HPDE6-E6E7 (cell line): ENCODE data around the gene NTN1.
"Not testable (repeated sequence)": the region's sequence is repeated elsewhere in the genome, so short reads cannot be mapped to it uniquely, and the experiment has no call there.

Experiments
- DNase-seq: peaks from one replicate; pipeline ENCODE4 v3.0.0; 2011; ENCODE audit warnings: missing footprints; ENCODE audit errors: extremely low spot score

NTN1 gene

GRCh38 chr17:9021158-9021991 lies at the start of gene NTN1:
NTN1 (plus strand) TSS chr17:9021510; CDS start chr17:9022374, 864 bp downstream.
- no peak for DNase-seq

- DNase-seq: no peak
These were observed 46.1 kb upstream of the NTN1 start for GRCh38 chr17:8975091-8975725.

GRCh38 chr17:8976638-8977037 lies 44.7 kb upstream of the NTN1 start:
- DNase-seq: no peak

- no peak for DNase-seq
These were observed 41.6 kb upstream of the NTN1 start for GRCh38 chr17:8979715-8980114.

GRCh38 chr17:8981443-8981842 lies 39.9 kb upstream of the NTN1 start:
- no peak for DNase-seq

GRCh38 chr17:8984225-8984624 lies 37.1 kb upstream of the NTN1 start:
- DNase-seq: not testable (repeated sequence)

- no peak for DNase-seq
These were observed 36.1 kb upstream of the NTN1 start for GRCh38 chr17:8985054-8985701.

- DNase-seq: no peak
These were observed 35.0 kb upstream of the NTN1 start for GRCh38 chr17:8986295-8986694.

- not testable (repeated sequence) for DNase-seq
These were observed 32.9 kb upstream of the NTN1 start for GRCh38 chr17:8988263-8988935.

GRCh38 chr17:8991514-8992285 lies 29.6 kb upstream of the NTN1 start:
- DNase-seq: peak; percentile 7

GRCh38 chr17:8994319-8994718 lies 27.0 kb upstream of the NTN1 start:
- peak; percentile 22 for DNase-seq

- no peak for DNase-seq
These were observed 25.6 kb upstream of the NTN1 start for GRCh38 chr17:8995711-8996110.

GRCh38 chr17:8997994-8998628 lies 23.2 kb upstream of the NTN1 start:
- no peak for DNase-seq

- no peak for DNase-seq
These were observed 19.8 kb upstream of the NTN1 start for GRCh38 chr17:9001559-9001958.

- DNase-seq: no peak
These were observed 19.1 kb upstream of the NTN1 start for GRCh38 chr17:9002227-9002605.

- no peak for DNase-seq
These were observed 18.5 kb upstream of the NTN1 start for GRCh38 chr17:9002606-9003354.

- no peak for DNase-seq
These were observed 17.8 kb upstream of the NTN1 start for GRCh38 chr17:9003355-9004131.

GRCh38 chr17:9004132-9004960 lies 17.0 kb upstream of the NTN1 start:
- DNase-seq: no peak

GRCh38 chr17:9004961-9005285 lies 16.4 kb upstream of the NTN1 start:
- DNase-seq: no peak
